Measurements from ENCODE around the gene ARHGAP25.

DNA sequence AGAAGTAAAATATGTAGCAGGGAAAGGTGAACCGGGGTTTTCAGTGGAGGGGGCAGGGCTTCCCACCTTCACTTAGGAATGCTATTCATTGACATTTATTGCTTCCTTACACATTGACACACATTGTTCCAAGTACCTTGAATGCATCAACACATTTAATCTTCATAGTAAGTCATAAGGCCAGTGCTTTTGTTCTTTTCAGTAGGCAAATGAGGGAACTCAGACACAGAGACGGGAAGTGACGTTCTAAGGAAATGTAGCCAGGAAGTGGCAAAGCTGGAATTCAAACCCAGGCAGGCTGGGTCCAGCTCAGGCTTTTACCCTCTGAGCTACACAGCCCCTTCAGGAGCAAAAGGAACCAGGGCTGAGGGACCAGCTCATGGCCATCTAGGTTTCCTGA, 115.9 kb downstream of the ARHGAP25 start:
- no peak for TF ChIP-seq CEBPB (IDR thresholded peaks at IDR 0.05)
- TF ChIP-seq FOXM1 (IDR thresholded peaks at IDR 0.05; ENCODE audit: borderline replicate concordance, low read depth) = no peak
- no peak for TF ChIP-seq TAF1 (IDR thresholded peaks at IDR 0.05; ENCODE audit: low read depth)
- no peak for TF ChIP-seq EP300 (IDR thresholded peaks at IDR 0.05; ENCODE audit: borderline replicate concordance)
- TF ChIP-seq YY1 (IDR thresholded peaks at IDR 0.05; ENCODE audit: low read depth) = no peak
- TF ChIP-seq, protein P1, sequence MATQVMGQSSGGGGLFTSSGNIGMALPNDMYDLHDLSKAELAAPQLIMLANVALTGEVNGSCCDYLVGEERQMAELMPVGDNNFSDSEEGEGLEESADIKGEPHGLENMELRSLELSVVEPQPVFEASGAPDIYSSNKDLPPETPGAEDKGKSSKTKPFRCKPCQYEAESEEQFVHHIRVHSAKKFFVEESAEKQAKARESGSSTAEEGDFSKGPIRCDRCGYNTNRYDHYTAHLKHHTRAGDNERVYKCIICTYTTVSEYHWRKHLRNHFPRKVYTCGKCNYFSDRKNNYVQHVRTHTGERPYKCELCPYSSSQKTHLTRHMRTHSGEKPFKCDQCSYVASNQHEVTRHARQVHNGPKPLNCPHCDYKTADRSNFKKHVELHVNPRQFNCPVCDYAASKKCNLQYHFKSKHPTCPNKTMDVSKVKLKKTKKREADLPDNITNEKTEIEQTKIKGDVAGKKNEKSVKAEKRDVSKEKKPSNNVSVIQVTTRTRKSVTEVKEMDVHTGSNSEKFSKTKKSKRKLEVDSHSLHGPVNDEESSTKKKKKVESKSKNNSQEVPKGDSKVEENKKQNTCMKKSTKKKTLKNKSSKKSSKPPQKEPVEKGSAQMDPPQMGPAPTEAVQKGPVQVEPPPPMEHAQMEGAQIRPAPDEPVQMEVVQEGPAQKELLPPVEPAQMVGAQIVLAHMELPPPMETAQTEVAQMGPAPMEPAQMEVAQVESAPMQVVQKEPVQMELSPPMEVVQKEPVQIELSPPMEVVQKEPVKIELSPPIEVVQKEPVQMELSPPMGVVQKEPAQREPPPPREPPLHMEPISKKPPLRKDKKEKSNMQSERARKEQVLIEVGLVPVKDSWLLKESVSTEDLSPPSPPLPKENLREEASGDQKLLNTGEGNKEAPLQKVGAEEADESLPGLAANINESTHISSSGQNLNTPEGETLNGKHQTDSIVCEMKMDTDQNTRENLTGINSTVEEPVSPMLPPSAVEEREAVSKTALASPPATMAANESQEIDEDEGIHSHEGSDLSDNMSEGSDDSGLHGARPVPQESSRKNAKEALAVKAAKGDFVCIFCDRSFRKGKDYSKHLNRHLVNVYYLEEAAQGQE (IDR thresholded peaks at IDR 0.05; ENCODE audit: low read depth) = no peak
- TF ChIP-seq ZBTB7A (IDR thresholded peaks at IDR 0.05; ENCODE audit: low read depth) = no peak

All from Ishikawa (cell line).